H9 (cell line): ENCODE data around the gene GAMT. TPM values are rescaled to one million over a fixed set of nuclear protein-coding genes. Genes with fewer than 3 reads are reported as not detected.

ENCODE experiments used
- DNase-seq: peaks from one replicate; pipeline ENCODE4 v3.0.0-alpha.2; 2017
- H2AFZ ChIP-seq: one replicate; pipeline ENCODE4 v1.6.1; 2013; ENCODE audit warnings: mild to moderate bottlenecking, low read length, control low read depth, moderate library complexity
- H2AK5ac ChIP-seq: 2 replicates; pipeline ENCODE4 v1.6.1; 2013; ENCODE audit warnings: low read length, control low read depth, mixed read lengths; ENCODE audit not compliant: insufficient read length
- H2BK120ac ChIP-seq: one replicate; pipeline ENCODE4 v1.6.1; 2013; ENCODE audit warnings: low read depth, mild to moderate bottlenecking, low read length, control low read depth, inconsistent platforms; ENCODE audit not compliant: poor library complexity, severe bottlenecking
- H2BK12ac ChIP-seq: 2 replicates; pipeline ENCODE4 v1.6.1; 2013; ENCODE audit warnings: low read length, control low read depth, mixed read lengths, low read depth; ENCODE audit not compliant: insufficient read length
- H2BK15ac ChIP-seq: 2 replicates; pipeline ENCODE4 v1.6.1; 2013; ENCODE audit warnings: low read depth, low read length, control low read depth
- H2BK20ac ChIP-seq: one replicate; pipeline ENCODE4 v1.6.1; 2013; ENCODE audit warnings: low read depth, mild to moderate bottlenecking, low read length, control low read depth, inconsistent platforms; ENCODE audit not compliant: poor library complexity, severe bottlenecking
- H2BK5ac ChIP-seq: 2 replicates; pipeline ENCODE4 v1.6.1; 2013; ENCODE audit warnings: low read length, control low read depth, mixed read lengths; ENCODE audit not compliant: insufficient read length
- H3K14ac ChIP-seq: 2 replicates; pipeline ENCODE4 v1.6.1; 2013; ENCODE audit warnings: low read length, control low read depth; ENCODE audit not compliant: insufficient read depth
- H3K18ac ChIP-seq: 2 replicates; pipeline ENCODE4 v1.6.1; 2013; ENCODE audit warnings: low read depth, mild to moderate bottlenecking, mixed read lengths, low read length, control low read depth; ENCODE audit not compliant: insufficient read length
- H3K23ac ChIP-seq: 2 replicates; pipeline ENCODE4 v1.6.1; 2013; ENCODE audit warnings: low read length, control low read depth, mixed read lengths, low read depth; ENCODE audit not compliant: insufficient read length
- H3K23me2 ChIP-seq: 2 replicates; pipeline ENCODE4 v1.6.1; 2013; ENCODE audit warnings: low read depth, mild to moderate bottlenecking, mixed read lengths, low read length, control low read depth; ENCODE audit not compliant: insufficient read length, poor library complexity, severe bottlenecking
- H3K27ac ChIP-seq: 2 replicates; pipeline ENCODE4 v1.5.1; 2013; ENCODE audit warnings: low read length, control low read depth, mixed read lengths, low read depth; ENCODE audit not compliant: insufficient read length
- H3K27me3 ChIP-seq: 2 replicates; pipeline ENCODE4 v1.6.1; 2013; ENCODE audit warnings: low read length, control low read depth, inconsistent platforms; ENCODE audit not compliant: insufficient read depth
- H3K4ac ChIP-seq: 2 replicates; pipeline ENCODE4 v1.6.1; 2013; ENCODE audit warnings: low read depth, mild to moderate bottlenecking, control low read depth, inconsistent platforms, low read length, moderate library complexity
- H3K4me1 ChIP-seq: 2 replicates; pipeline ENCODE4 v1.6.1; 2013; ENCODE audit warnings: low read length, control low read depth, inconsistent platforms; ENCODE audit not compliant: insufficient read depth
- H3K4me2 ChIP-seq: 2 replicates; pipeline ENCODE4 v1.6.1; 2013; ENCODE audit warnings: low read length, control low read depth, mixed read lengths; ENCODE audit not compliant: insufficient read length, insufficient read depth
- H3K56ac ChIP-seq: 2 replicates; pipeline ENCODE4 v1.6.1; 2013; ENCODE audit warnings: low read depth, mild to moderate bottlenecking, mixed read lengths, low read length, control low read depth; ENCODE audit not compliant: insufficient read length
- H3K79me1 ChIP-seq: 2 replicates; pipeline ENCODE4 v1.6.1; 2013; ENCODE audit warnings: low read depth, mild to moderate bottlenecking, moderate library complexity, low read length, control low read depth, inconsistent platforms; ENCODE audit not compliant: insufficient read depth, poor library complexity, severe bottlenecking
- H3K79me2 ChIP-seq: 2 replicates; pipeline ENCODE4 v1.6.1; 2013; ENCODE audit warnings: low read length, control low read depth, inconsistent platforms; ENCODE audit not compliant: insufficient read depth
- H3K9ac ChIP-seq: 2 replicates; pipeline ENCODE4 v1.6.1; 2013; ENCODE audit warnings: low read length, control low read depth, mixed read lengths; ENCODE audit not compliant: insufficient read length; ENCODE audit errors: extremely low read depth
- H3K9me3 ChIP-seq: one replicate; pipeline ENCODE4 v1.6.1; 2013; ENCODE audit warnings: low read depth, low read length, inconsistent platforms; ENCODE audit not compliant: control insufficient read depth
- H3T11ph ChIP-seq: one replicate; pipeline ENCODE4 v1.6.1; 2013; ENCODE audit warnings: mild to moderate bottlenecking, low read length, control low read depth, inconsistent platforms
- H4K20me1 ChIP-seq: one replicate; pipeline ENCODE4 v1.6.1; 2013; ENCODE audit not compliant: control insufficient read depth, insufficient read length, insufficient read depth
- H4K5ac ChIP-seq: 2 replicates; pipeline ENCODE4 v1.6.1; 2013; ENCODE audit warnings: low read depth, mild to moderate bottlenecking, mixed read lengths, low read length, control low read depth; ENCODE audit not compliant: insufficient read length
- H4K8ac ChIP-seq: replicated peaks from 2 replicates; pipeline ENCODE4 v1.6.1; 2013; ENCODE audit warnings: low read length, control low read depth, mixed read lengths, low read depth; ENCODE audit not compliant: insufficient read length
- H4K91ac ChIP-seq: 2 replicates; pipeline ENCODE4 v1.6.1; 2013; ENCODE audit warnings: low read depth, mild to moderate bottlenecking, moderate library complexity, mixed read lengths, low read length, control low read depth; ENCODE audit not compliant: insufficient read length
- H3K27ac Mint-ChIP-seq, 3 experiments: 2 replicates in 2 of 3; 3 replicates in 1 of 3; pipeline ENCODE4 v1.8.0; 2020 to 2021; ENCODE audit warnings: mixed read lengths in 3 of 3, mild to moderate bottlenecking in 1 of 3, moderate library complexity in 1 of 3
- H3K27me3 Mint-ChIP-seq: 2 replicates; pipeline ENCODE4 v1.8.0; 2021; ENCODE audit warnings: low read depth, mild to moderate bottlenecking, moderate library complexity, mixed read lengths
- H3K36me3 Mint-ChIP-seq, 3 experiments: 2 replicates in 2 of 3; 3 replicates in 1 of 3; pipeline ENCODE4 v1.8.0; 2020 to 2021; ENCODE audit warnings: low read depth in 3 of 3, mixed read lengths in 3 of 3; ENCODE audit not compliant: insufficient read depth in 1 of 3
- H3K4me1 Mint-ChIP-seq, 2 experiments: 2 replicates each; pipeline ENCODE4 v1.8.0; 2020; ENCODE audit warnings: mixed read lengths in 2 of 2
- H3K4me3 Mint-ChIP-seq, 2 experiments: 2 replicates in 1 of 2; 3 replicates in 1 of 2; pipeline ENCODE4 v1.8.0; 2020 to 2021; ENCODE audit warnings: mild to moderate bottlenecking in 2 of 2, mixed read lengths in 2 of 2, moderate library complexity in 1 of 2
- H3K9me3 Mint-ChIP-seq, 2 experiments: 2 replicates in 1 of 2; 3 replicates in 1 of 2; pipeline ENCODE4 v1.8.0; 2020; ENCODE audit warnings: mild to moderate bottlenecking in 2 of 2, mixed read lengths in 2 of 2, moderate library complexity in 1 of 2
- CTCF ChIP-seq: fragments of 200-600 bp; sonication (generic); conservative IDR thresholded peaks from 3 replicates; pipeline ENCODE4 v1.8.0; 2021; ENCODE audit warnings: antibody characterized with exemption, mild to moderate bottlenecking
- WGBS: extraction: QIAGEN DNeasy Blood & Tissue Kit; methylation state at CpG from one replicate; pipeline ENCODE4 v1.1.7; 2013; ENCODE audit warnings: missing lambda C conversion rate, low lambda C conversion rate, mixed read lengths; ENCODE audit not compliant: insufficient read length; ENCODE audit errors: extremely low coverage; 5-methylcytosine and 5-hydroxymethylcytosine counted together
- total RNA-seq: library from RNA; stranded (reverse); gene quantifications from 2 replicates; pipeline ENCODE4 v1.2.1, GENCODE V29; 2021

The GAMT gene
- total RNA-seq, 1 experiment from 2014 or later, result 26.6 TPM

- no CpG with 5 or more reads among the region's 9 CpGs for WGBS
- H3K79me1 ChIP-seq, result no peaks in the 10 kb centered on the region
Observed at GRCh38 chr19:1397838-1398237, 3.5 kb downstream of the GAMT start.

More at GRCh38 chr19:1397838-1398237, 3.5 kb downstream of the GAMT start:
- Mint-ChIP-seq H3K4me3 (no peak overlapping the region; a peak in 1 of 5 replicates), H3K9me3 (no peaks in the 10 kb centered on the region), H3K27ac (no peak overlapping the region), H3K36me3 (peaks cover 0 to 12% (median 9%) of the 10 kb centered on the region in 3 experiments; a peak in 3 of 7 replicates), H3K27me3 (peaks cover 6% of the 10 kb centered on the region), H3K4me1 (peaks cover 0 to 11% of the 10 kb centered on the region in 2 experiments; a peak in 2 of 4 replicates)
- Histone ChIP-seq H2AFZ (no peak overlapping the region), H4K91ac (no peak overlapping the region), H2BK20ac (no peak overlapping the region), H2BK5ac (no peak overlapping the region), H2BK12ac (no peak overlapping the region), H4K5ac (no peak overlapping the region), H3K27me3 (no peaks in the 10 kb centered on the region), H3K18ac (no peak overlapping the region), H2BK15ac (no peak overlapping the region), H3K56ac (no peak overlapping the region), H3K9ac (no peak overlapping the region), H2AK5ac (no peak overlapping the region), H3T11ph (no peak overlapping the region), H4K8ac (no peak overlapping the region), H3K23ac (no peak overlapping the region), H3K23me2 (no peaks in the 10 kb centered on the region), H3K4me2 (no peak overlapping the region), H3K4ac (no peak overlapping the region), H3K9me3 (no peaks in the 10 kb centered on the region), H3K27ac (no peak overlapping the region), H2BK120ac (no peak overlapping the region), H4K20me1 (no peaks in the 10 kb centered on the region), H3K14ac (no peak overlapping the region), H3K4me1 (no peaks in the 10 kb centered on the region), H3K79me2 (no peaks in the 10 kb centered on the region)
- no peak for TF ChIP-seq CTCF
- DNase-seq, result peak; percentile 46
